Subcutaneous adipose tissue (tissue), 4 donors: ENCODE data around the gene TUBA1B. TPM values are rescaled to one million over a fixed set of nuclear protein-coding genes. Genes with fewer than 3 reads are reported as not detected.

Source experiments
- total RNA-seq, 4 donors: library from RNA; depleted of rRNA; stranded (reverse); fragments of >200 nt; gene quantifications; one replicate each; pipeline ENCODE4 v1.1.0, GENCODE V29; 2016
- TF ChIP-seq, protein P1 (sequence below): fragments of 450-650 bp; IDR thresholded peaks from one replicate; pipeline ENCODE4 v1.5.1; 2016; ENCODE audit warnings: low read depth, mild to moderate bottlenecking, control low read depth, antibody characterized with exemption, moderate library complexity

The TUBA1B gene
- total RNA-seq, 4 donors from 2014 or later: 246 to 719 (median 447) TPM

DNA sequence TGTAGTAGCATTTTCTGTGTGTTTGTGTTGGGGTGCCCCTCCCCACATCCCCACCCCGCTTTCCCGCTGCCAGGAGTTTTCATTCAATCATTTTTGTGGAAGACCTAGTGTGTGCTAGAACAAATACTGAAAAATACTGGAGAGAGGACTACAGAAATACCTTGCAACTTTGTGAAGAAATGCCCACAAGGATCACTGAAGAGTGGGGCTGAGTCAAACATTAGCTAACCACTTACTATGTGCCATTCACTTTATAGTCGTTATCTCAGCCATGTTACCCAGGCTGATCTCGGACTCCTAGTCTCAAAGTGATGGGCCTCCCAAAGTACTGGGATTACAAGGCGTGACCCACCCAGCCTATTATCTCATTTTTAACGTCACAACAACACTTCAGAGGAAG, 20.0 kb downstream of the TUBA1B start:
- TF ChIP-seq, protein P1, sequence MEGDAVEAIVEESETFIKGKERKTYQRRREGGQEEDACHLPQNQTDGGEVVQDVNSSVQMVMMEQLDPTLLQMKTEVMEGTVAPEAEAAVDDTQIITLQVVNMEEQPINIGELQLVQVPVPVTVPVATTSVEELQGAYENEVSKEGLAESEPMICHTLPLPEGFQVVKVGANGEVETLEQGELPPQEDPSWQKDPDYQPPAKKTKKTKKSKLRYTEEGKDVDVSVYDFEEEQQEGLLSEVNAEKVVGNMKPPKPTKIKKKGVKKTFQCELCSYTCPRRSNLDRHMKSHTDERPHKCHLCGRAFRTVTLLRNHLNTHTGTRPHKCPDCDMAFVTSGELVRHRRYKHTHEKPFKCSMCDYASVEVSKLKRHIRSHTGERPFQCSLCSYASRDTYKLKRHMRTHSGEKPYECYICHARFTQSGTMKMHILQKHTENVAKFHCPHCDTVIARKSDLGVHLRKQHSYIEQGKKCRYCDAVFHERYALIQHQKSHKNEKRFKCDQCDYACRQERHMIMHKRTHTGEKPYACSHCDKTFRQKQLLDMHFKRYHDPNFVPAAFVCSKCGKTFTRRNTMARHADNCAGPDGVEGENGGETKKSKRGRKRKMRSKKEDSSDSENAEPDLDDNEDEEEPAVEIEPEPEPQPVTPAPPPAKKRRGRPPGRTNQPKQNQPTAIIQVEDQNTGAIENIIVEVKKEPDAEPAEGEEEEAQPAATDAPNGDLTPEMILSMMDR: no peak

DNA sequence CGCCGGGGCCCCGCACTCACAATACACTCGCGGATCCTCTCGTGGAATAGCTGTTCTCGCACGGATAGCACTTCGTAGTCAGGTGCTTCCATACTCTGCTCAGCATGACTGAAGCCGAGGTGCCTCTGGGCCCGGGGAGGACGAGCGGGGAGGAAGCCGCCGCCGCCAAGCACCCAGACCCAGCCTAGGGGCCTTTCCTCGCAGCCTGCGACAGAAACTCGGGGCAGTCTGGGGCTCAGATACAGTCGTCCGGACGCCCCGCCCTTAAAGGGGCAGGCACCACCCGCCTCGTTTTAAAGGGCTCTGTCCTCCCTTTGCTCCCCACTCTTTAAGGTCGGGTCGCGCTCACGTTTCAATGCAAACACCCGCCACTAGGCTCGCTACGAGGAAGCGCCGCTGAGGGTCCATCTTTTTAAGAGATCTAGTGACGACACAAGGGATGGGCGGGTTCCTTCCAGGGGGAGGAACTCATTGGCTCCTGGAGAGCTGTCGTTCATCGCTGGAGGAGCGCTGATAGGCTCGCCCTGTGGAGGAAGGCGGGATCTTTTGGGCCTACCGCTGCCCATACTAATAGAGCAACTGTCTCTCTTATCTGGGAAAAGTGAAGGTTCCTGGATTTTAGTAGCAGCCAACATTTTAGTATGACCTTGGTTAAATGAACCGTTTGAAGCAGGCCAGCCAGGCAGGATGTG, 20.6 kb downstream of the TUBA1B start, which contains the start of gene LMBR1L:
Gene LMBR1L (minus strand): TSS at position 384 of the 692 bp plus-strand sequence. CDS start 292 bp downstream, at position 92.
- TF ChIP-seq, protein P1: no peak

DNA sequence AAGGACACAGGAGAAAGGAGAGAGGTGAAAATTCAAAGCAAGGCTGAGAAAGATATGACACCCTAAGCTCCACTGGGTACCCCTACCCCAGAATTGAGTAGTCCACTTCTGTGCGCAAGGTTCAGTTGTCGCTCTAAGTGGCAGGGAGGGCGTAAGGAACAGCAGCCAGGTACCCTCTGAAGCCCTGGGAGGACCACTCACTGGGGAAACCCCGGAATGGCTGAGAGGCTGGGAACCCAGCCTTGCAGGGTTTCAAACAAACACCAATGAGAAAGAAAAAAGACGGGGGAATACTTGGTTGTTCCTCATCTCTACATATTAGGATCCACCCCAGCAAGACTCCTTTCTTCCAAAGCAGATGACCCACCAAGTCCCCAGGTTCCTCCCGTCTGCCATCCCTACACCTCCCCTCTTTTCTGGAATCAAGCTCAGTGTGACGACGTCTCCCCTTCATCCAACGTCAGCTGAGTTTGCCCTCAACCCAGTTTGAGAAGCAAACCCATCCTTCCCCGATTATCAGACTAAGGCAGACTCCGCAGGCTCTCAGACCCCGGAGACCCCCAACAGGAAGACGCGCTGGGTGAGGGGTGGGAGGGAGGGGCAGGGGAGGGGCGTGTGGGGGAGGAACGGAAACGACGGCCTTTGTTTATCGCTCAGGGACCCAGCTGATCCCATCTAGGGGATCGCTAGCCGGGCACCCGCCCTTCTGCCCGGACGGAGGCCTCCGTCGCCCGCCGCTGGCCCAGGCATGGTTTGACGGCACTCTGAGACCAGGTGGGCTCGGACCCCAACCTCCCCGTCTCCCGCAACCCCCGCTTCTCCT, 21.3 kb downstream of the TUBA1B start:
- TF ChIP-seq, protein P1: no peak

DNA sequence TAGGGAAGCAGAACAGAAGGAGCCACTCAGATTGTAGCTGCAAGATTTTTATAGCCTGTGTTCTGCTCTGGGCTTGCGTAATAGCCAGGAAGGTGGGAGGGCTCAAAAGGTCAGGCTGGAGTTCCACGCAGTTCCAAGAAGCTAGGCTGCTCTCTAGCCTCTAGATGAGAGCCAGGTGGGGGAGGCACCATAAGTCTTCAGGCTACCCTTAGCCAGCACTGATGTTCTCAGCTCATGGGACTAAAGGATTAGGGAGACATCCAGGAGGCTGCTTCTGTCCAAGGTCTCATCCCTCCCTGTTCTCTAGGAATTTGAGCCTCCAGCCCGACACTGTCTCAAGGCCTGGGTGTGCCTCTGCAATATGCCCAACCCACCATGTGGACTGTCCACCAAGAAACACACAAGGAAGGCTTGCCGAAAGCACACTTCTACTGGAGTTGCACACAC, 22.2 kb downstream of the TUBA1B start:
- TF ChIP-seq, protein P1: no peak

DNA sequence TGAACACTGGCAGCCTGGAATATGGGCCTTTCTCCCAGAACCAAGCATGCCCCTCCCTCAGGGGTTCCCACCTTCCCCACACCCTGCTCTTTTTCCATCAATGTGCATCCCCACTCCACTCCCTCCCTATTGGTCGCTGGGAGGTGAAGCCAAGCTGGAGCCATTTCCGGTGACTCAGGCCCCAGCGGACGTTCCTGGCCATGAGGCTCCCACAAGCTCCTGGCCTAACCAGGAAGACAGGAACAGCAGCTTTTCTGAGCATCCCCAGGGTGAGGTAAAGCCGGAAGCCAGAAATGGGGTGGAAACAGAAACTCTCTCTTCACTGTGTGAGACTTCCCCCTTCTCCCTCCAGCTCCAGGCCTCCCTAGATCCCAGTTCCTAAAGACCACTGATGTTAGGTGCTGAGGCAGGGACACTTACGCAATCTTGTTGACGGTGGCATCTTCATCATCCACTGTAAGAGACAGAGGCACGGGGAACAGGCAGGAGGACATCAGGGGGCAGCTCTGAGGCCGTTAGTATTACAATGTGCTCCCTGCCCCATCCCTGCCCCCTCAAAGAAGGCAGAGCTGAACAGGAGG, 25.6 kb downstream of the TUBA1B start:
- TF ChIP-seq, protein P1: no peak

DNA sequence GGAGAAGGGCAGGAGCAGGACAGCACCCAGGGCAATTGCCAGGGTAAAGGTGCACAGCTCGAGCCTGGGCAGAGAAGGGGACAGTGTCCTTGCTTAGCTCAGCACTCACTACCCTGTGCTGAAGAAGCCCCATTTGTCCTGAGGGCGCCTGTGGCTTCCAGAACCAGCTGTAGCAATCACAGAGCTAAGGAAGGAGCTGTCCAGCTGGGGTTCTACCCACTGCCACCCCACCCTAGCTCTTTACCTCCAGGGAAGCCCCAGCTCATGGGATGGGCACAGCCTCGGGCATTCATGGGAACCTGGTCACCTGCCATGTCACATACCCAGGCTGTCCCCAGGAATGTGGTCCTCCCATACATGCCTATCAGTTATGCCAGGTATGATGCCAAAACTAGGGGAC, 26.4 kb downstream of the TUBA1B start:
- TF ChIP-seq, protein P1: no peak

DNA sequence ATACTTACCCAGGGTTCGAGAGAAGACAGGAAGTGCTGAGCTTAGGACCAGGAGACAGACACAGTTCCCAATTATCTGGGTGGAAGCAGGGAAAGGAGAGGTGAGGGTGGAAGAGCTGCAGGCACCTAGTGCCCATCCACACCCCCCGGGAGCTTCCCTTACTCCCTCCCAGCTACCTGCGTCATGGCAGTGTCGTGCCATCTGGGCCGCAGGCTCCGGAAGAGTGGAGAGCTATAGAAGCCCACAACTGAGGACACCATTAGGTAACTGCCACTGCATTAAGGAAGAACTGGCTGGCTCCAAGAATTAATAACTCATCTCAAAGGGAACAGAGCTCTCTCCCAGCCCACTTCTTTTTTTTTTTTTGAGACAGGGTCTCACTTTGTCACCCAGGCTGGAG, 30.8 kb downstream of the TUBA1B start:
- TF ChIP-seq, protein P1: no peak
